GM19025 (cell line): Measurements from ENCODE around the gene ESPNL.

Experiments used
- ATAC-seq: cut with Tn5 transposase; IDR thresholded peaks from one replicate; pipeline ENCODE4 v1.9.1; 2021; ENCODE audit warnings: mild to moderate bottlenecking, low read depth, moderate library complexity; ENCODE audit not compliant: unreplicated experiment

Gene ESPNL

GRCh38 chr2:238152771-238153688, 52.9 kb downstream of the ESPNL start:
- no peak for ATAC-seq

GRCh38 chr2:238154570-238154969, 54.4 kb downstream of the ESPNL start:
- no peak for ATAC-seq

GRCh38 chr2:238155051-238155760, 55.1 kb downstream of the ESPNL start:
- no peak for ATAC-seq

- no peak for ATAC-seq
These were observed 55.9 kb downstream of the ESPNL start for GRCh38 chr2:238155761-238156694.

- no peak for ATAC-seq
These were observed 57.4 kb downstream of the ESPNL start for GRCh38 chr2:238157506-238158017.

- no peak for ATAC-seq
These were observed 57.9 kb downstream of the ESPNL start for GRCh38 chr2:238158018-238158508.

- no peak for ATAC-seq
These were observed 58.5 kb downstream of the ESPNL start, which contains the start of gene ERFE for GRCh38 chr2:238158509-238159070. Gene ERFE (plus strand): TSS chr2:238158970. CDS start chr2:238159008, 38 bp downstream.

- ATAC-seq, result no peak
These were observed 59.0 kb downstream of the ESPNL start for GRCh38 chr2:238159071-238159539.

- no peak for ATAC-seq
These were observed 59.6 kb downstream of the ESPNL start for GRCh38 chr2:238159661-238160205.

GRCh38 chr2:238160206-238161129, 60.3 kb downstream of the ESPNL start:
- no peak for ATAC-seq

- ATAC-seq, result no peak
These were observed 61.3 kb downstream of the ESPNL start for GRCh38 chr2:238161291-238162051.

GRCh38 chr2:238162251-238162845, 62.2 kb downstream of the ESPNL start:
- no peak for ATAC-seq

- no peak for ATAC-seq
These were observed 62.8 kb downstream of the ESPNL start for GRCh38 chr2:238162846-238163441.

- ATAC-seq, result no peak
These were observed 63.5 kb downstream of the ESPNL start for GRCh38 chr2:238163481-238164198.

GRCh38 chr2:238164906-238165287, 64.8 kb downstream of the ESPNL start:
- no peak for ATAC-seq

- ATAC-seq, result no peak
These were observed 65.3 kb downstream of the ESPNL start for GRCh38 chr2:238165288-238165921.
